Measurements from ENCODE around the gene DEPDC4. TPM values are rescaled to one million over a fixed set of nuclear protein-coding genes. Genes with fewer than 3 reads are reported as not detected.
"Not testable (repeated sequence)": the region's sequence is repeated elsewhere in the genome, so short reads cannot be mapped to it uniquely, and the experiment has no call there.

Gene DEPDC4
- 1 to 10 TPM in 9 of 12 donors, under 1 TPM in 1, not detected in 2; 0.82 to 2.9 (median 1.7) TPM for polyA plus RNA-seq (ENCODE audit: insufficient read length in 12 of 12)
- long read RNA-seq, donor 1, partial matches to known transcripts: 0 of 1 reads
- long read RNA-seq, donor 1, other reads (novel, unspliced or antisense): 0 of 1 reads
- long read RNA-seq, donor 2: 0 reads
- long read RNA-seq, donor 3: 0 reads
- long read RNA-seq, donor 4: 0 reads
- long read RNA-seq, donor 5: 0 reads
- long read RNA-seq, donor 6: 0 reads
- long read RNA-seq, donor 7: 0 reads
- long read RNA-seq, donor 8: 0 reads
- long read RNA-seq, donor 9: 0 reads
- long read RNA-seq, donor 10, partial matches to known transcripts: 21 of 26 reads
- long read RNA-seq, donor 10, other reads (novel, unspliced or antisense): 5 of 26 reads
- long read RNA-seq, donor 11, partial matches to known transcripts: 0 of 1 reads
- long read RNA-seq, donor 11, other reads (novel, unspliced or antisense): 0 of 1 reads

GRCh38 chr12:100266835-100267602 is at the start of gene DEPDC4, which contains the start of gene SCYL2:
Gene DEPDC4 (minus strand): TSS chr12:100267079. CDS start chr12:100267076, 3 bp downstream.
Gene SCYL2 (plus strand): TSS chr12:100267177. CDS start chr12:100282971, 15,794 bp downstream.
- DNase-seq: peak; percentile 96

- DNase-seq: no peak
Measured at GRCh38 chr12:100311317-100311716, 44.4 kb upstream of the DEPDC4 start.

GRCh38 chr12:100308138-100308537 is 41.3 kb upstream of the DEPDC4 start:
- DNase-seq: not testable (repeated sequence)

- DNase-seq: not testable (repeated sequence)
Measured at GRCh38 chr12:100304334-100304733, 37.5 kb upstream of the DEPDC4 start.

GRCh38 chr12:100303831-100304230 is 37.0 kb upstream of the DEPDC4 start:
- no peak for DNase-seq

GRCh38 chr12:100302081-100302480 is 35.2 kb upstream of the DEPDC4 start:
- DNase-seq: no peak

- DNase-seq: no peak
Measured at GRCh38 chr12:100295764-100296555, 29.1 kb upstream of the DEPDC4 start.

GRCh38 chr12:100294366-100294765 is 27.5 kb upstream of the DEPDC4 start:
- not testable (repeated sequence) for DNase-seq

GRCh38 chr12:100293017-100293416 is 26.1 kb upstream of the DEPDC4 start:
- no peak for DNase-seq

GRCh38 chr12:100290016-100290415 is 23.1 kb upstream of the DEPDC4 start:
- no peak for DNase-seq

- no peak for DNase-seq
Measured at GRCh38 chr12:100289038-100289437, 22.2 kb upstream of the DEPDC4 start.

GRCh38 chr12:100284556-100284955 is 17.7 kb upstream of the DEPDC4 start:
- not testable (repeated sequence) for DNase-seq

GRCh38 chr12:100279607-100280244 is 12.8 kb upstream of the DEPDC4 start:
- DNase-seq: no peak

GRCh38 chr12:100279159-100279558 is 12.3 kb upstream of the DEPDC4 start:
- no peak for DNase-seq

GRCh38 chr12:100274291-100274690 is 7.4 kb upstream of the DEPDC4 start:
- DNase-seq: no peak

- DNase-seq: no peak
Measured at GRCh38 chr12:100273782-100274181, 6.9 kb upstream of the DEPDC4 start.

GRCh38 chr12:100268835-100269564 is 2.1 kb upstream of the DEPDC4 start:
- DNase-seq: peak; percentile 0

- peak; percentile 32 for DNase-seq
Measured at GRCh38 chr12:100267603-100268281, 863 bp upstream of the DEPDC4 start.

GRCh38 chr12:100266585-100266834 is 369 bp downstream of the DEPDC4 start:
- DNase-seq: no peak

Data from muscle of arm (tissue), 14 donors.